T-helper 1 cell treated with Interleukin-12 subunit alpha and Interleukin-12 subunit beta and Interleukin-4 antibody, amounts not matched to agents 30 μg/mL and 1 μg/mL, for 36 hours (primary cell): ENCODE data around the gene ZMIZ1.

ENCODE experiments used
- H3K27ac Mint-ChIP-seq: one replicate; pipeline ENCODE4 v1.8.0; 2021; ENCODE audit warnings: mild to moderate bottlenecking, mixed read lengths
- H3K27me3 Mint-ChIP-seq: one replicate; pipeline ENCODE4 v1.8.0; 2021; ENCODE audit warnings: low read depth, mixed read lengths
- H3K36me3 Mint-ChIP-seq: one replicate; pipeline ENCODE4 v1.8.0; 2021; ENCODE audit warnings: low read depth, mixed read lengths
- H3K4me1 Mint-ChIP-seq: one replicate; pipeline ENCODE4 v1.8.0; 2021; ENCODE audit warnings: low read depth, mixed read lengths
- H3K4me3 Mint-ChIP-seq: one replicate; pipeline ENCODE4 v1.8.0; 2021; ENCODE audit warnings: mild to moderate bottlenecking, moderate library complexity, mixed read lengths
- H3K9me3 Mint-ChIP-seq: one replicate; pipeline ENCODE4 v1.8.0; 2021; ENCODE audit warnings: mixed read lengths

ZMIZ1 gene

DNA sequence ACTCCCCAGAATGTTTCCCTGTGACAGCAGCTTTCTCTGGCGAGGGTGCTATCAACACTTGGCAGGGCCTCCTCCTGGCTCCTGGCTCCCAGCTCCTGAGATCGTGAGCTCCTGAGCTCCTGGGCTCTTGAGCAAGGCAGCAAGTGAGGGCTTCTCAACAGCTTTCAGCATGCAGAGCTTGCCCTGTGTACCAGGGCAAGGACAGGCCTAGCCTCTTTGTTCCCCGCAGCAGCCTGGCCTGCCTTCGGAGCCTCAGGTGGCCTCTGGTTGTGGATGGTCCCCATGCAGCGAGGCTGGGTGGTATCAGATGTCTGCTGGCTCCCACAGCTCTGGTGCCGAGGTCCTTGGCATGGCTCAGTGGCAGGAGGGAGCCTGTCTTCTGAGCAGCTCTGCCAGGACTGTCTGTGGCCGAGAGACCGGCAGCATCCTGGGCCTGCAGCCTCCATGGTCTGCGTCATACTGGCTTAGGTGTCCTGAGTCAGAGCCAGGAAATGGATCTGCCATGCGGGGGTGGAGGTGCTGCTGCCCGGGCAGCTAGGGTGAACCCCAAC lies 44.2 kb downstream of the ZMIZ1 start:
- Mint-ChIP-seq H3K27me3 (no peaks in the 10 kb centered on the region), H3K4me1 (peaks cover 18% of the 10 kb centered on the region), H3K4me3 (no peak overlapping the region), H3K36me3 (no peaks in the 10 kb centered on the region), H3K9me3 (no peaks in the 10 kb centered on the region), H3K27ac (no peak overlapping the region)

DNA sequence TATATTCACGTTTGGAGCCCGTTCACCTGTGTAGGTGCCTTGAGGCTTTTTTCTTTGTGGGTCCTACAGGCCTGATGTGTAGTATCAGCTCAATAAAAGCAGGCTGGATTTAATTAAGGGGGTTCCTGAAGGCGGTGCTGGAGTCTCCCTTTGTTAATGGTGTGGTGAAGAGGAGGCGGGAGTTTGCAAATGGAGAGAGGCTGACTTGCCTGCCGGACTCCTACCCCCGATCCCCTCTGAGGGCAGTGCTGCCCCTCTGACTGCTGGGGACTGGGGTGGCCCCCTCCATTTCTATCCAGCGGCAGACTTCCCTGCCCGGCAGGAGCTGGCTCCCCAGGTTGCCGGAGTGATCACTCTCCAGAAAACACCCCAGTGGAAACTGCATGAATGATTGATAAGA lies 45.1 kb downstream of the ZMIZ1 start:
- no peak overlapping the region for H3K4me3 Mint-ChIP-seq
- H3K9me3 Mint-ChIP-seq = no peaks in the 10 kb centered on the region
- H3K27me3 Mint-ChIP-seq = no peaks in the 10 kb centered on the region
- peaks cover 18% of the 10 kb centered on the region for H3K4me1 Mint-ChIP-seq
- no peaks in the 10 kb centered on the region for H3K36me3 Mint-ChIP-seq
- no peak overlapping the region for H3K27ac Mint-ChIP-seq

DNA sequence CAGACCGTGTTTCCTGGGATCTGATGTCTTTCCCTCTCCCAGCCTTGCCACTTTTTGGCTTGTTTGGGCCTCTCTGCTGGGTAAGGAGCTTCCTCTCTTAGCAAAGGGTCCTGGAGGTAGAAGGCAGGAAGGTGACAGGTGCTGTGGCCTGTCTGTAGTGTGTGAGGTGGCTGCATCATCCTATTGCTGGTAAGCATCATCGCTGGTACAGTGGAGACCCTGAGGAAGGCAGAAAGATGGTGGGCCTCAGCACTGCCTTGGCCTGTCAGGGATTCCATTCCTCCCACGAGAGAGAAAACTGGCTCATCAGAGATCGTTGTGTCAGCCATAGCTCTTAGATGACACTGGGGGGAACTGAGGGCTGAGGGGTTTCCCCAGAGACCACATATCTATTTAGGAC lies 46.5 kb downstream of the ZMIZ1 start:
- Mint-ChIP-seq H3K27me3 (no peaks in the 10 kb centered on the region), H3K9me3 (no peaks in the 10 kb centered on the region), H3K27ac (no peak overlapping the region), H3K4me3 (no peak overlapping the region), H3K36me3 (no peaks in the 10 kb centered on the region), H3K4me1 (peaks cover 18% of the 10 kb centered on the region)

DNA sequence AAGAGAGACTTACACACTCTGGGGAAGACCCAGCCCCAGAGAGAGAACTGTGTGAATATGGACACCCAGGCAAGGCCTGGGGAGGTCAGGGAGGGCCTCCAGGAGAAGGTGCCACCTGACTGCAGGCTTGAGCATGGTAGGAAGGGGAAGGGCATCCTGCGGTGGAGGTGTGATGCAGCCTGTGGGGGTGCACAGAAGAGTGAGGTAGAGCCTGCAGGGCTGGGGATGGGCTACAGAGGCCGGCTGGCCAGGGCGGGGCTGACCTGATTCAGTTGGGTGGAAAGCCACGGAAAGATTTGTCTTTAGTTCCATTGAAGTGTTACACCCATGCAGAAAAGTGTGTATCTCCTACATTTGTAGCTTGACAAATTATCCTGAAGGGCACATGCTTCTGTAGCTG lies 47.6 kb downstream of the ZMIZ1 start:
- H3K27ac Mint-ChIP-seq = no peak overlapping the region
- H3K9me3 Mint-ChIP-seq = no peaks in the 10 kb centered on the region
- H3K27me3 Mint-ChIP-seq = no peaks in the 10 kb centered on the region
- peak overlapping the region; percentile 28 for H3K4me3 Mint-ChIP-seq
- no peaks in the 10 kb centered on the region for H3K36me3 Mint-ChIP-seq
- H3K4me1 Mint-ChIP-seq = peaks cover 18% of the 10 kb centered on the region

DNA sequence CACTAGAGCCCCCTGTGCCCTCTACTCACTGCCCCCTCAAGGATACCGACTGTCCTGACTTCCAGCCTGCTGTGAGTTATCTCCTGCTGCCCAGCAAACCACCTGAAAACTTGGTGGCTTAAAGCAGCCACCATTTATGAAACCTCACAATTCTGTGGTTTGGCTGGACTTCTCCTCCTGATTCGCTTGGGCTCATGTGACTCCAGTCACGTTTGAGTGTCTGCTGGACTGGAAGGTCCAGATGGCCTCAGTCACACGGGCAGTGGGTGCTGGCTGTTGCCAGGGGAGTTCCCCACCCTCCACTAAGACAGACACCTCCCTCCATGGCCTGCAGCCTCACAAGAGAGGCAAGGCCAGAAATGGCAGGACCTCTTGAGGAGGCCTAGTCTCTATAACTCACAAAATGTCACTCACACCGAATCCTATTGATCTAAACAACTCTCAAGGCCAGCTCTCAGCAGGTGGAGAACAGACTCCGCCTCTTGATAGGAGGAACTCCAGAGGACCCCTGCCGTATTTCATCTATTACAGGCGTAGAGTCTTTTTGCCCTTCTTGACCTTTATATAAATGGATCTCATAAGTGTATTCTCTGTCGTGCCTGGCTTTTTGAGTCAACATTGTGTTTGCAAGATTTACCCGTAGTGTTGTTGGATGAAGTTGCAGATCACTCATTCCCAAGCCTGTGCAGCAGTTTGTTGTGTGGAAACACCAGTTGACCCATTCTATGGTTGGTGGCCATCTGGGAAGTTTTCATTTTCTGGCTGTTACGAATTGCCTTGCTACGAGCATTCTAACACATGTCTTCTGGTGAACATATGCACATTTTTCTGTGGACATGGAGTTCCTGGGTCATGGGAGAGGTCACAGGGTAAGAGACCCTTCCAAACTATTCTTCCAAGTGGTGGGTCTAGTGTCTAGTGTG lies 48.3 kb downstream of the ZMIZ1 start:
- no peak overlapping the region for H3K4me3 Mint-ChIP-seq
- no peaks in the 10 kb centered on the region for H3K27me3 Mint-ChIP-seq
- H3K27ac Mint-ChIP-seq = no peak overlapping the region
- H3K36me3 Mint-ChIP-seq = no peaks in the 10 kb centered on the region
- no peaks in the 10 kb centered on the region for H3K9me3 Mint-ChIP-seq
- peaks cover 18% of the 10 kb centered on the region for H3K4me1 Mint-ChIP-seq

DNA sequence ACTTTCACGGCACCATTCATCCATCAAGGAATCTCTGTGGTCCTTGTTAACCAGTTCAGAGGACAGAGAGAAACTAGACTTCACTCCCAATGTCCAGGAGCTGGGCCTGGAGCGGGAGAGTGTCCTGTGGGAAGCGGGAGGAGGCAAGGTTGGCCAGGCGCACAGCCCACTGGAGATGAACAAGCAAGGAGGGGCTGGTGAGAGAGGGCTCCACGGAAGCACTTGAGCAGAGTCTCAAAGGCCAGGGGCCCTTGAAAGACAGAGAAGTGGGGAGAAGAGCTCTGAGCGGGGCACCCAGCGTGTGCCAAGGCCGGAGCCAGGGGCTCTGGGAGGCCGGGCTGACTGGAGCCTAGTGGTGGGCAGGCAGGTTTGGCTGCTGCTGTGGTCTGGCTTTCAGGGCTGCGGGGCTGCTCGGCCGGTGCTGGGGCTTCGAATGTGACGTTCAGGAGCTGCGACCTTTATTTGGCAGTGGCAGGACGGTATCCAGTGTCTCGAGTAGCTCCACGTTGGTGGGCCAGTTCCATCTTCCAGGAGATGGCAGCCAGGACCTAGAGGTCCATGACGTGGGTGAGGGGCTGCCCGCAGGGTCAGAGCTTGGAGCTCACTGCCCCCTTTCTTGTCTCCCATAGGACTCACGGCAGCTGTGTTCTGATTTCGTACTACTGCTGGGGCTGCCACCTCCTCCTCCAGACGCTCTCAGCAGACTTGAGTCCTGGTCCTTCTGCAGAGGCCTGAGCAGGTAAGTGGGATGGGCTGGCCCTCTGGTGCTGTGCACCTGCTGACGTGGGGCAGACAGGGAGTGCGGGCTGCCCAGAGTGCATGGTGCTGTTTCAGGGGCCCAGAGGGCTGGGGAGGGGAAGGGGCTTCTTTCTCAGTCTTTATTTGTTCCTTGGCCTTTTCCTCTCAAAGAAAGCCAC lies 49.8 kb downstream of the ZMIZ1 start:
- Mint-ChIP-seq H3K36me3 (no peaks in the 10 kb centered on the region), H3K27me3 (no peaks in the 10 kb centered on the region), H3K27ac (no peak overlapping the region), H3K9me3 (no peaks in the 10 kb centered on the region), H3K4me1 (peaks cover 18% of the 10 kb centered on the region), H3K4me3 (no peak overlapping the region)

DNA sequence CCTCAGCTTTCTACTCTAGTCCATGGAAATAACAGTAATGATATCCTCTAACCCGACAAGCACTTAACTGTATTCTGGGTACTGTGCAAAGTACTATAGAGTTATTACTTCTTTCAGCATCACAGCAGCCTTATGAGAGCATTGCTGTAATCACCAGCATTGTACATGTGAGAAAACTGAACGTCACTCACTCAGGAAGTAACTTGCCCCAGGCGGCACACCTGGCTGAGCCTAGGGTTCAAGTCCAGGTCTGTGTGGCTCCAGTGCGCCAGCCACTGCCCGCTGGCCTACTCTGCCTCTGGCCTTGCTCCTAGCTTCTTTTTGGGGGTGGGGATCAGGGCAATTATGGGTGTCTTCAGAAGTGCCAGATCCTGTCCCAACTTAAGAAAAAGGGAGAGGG lies 50.5 kb downstream of the ZMIZ1 start:
- no peak overlapping the region for H3K4me3 Mint-ChIP-seq
- no peaks in the 10 kb centered on the region for H3K27me3 Mint-ChIP-seq
- H3K36me3 Mint-ChIP-seq = no peaks in the 10 kb centered on the region
- peaks cover 16% of the 10 kb centered on the region for H3K4me1 Mint-ChIP-seq
- no peak overlapping the region for H3K27ac Mint-ChIP-seq
- H3K9me3 Mint-ChIP-seq = no peaks in the 10 kb centered on the region

DNA sequence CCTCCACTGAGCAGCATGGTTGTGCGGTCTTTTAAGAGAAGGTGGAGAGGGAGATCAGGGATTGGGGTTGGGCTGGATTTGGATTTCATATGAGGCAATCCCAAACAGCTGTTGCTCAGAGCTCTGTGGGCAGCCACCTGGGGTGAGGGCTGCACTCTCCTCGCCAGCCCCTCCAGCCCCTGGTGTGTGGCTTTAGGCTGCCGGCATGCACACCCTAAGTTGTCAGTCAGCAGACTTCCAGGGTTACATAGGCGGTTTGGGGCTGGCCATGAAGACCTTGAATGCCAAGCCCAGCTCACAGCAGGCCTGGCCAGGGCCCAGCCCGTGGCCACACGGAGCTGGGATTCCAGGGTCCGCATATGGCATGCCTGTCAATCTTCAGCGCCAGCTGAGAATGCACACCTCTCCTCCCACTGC lies 54.8 kb downstream of the ZMIZ1 start:
- peaks cover 2% of the 10 kb centered on the region for H3K4me1 Mint-ChIP-seq
- no peaks in the 10 kb centered on the region for H3K36me3 Mint-ChIP-seq
- H3K27ac Mint-ChIP-seq = no peak overlapping the region
- no peaks in the 10 kb centered on the region for H3K27me3 Mint-ChIP-seq
- H3K4me3 Mint-ChIP-seq = no peak overlapping the region
- no peaks in the 10 kb centered on the region for H3K9me3 Mint-ChIP-seq

DNA sequence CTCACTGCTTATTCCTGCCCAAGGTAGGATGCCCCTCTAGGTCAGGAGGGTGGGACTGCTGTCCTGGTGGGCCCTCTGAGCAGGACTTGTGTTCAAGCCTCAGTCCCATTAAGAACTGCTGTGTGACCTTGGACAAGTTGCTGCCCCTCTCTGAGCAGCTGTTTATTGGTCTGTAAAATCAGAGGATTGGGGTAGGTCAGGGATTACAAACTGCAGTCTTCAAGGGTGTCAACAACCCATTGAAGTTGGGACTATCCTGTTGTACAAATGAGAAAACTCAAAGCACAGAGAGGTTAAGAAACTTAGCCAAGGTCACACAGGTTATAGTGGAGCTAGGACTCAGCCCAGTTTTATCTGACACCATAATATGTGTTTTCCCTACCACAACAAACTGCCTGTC lies 55.3 kb downstream of the ZMIZ1 start:
- Mint-ChIP-seq H3K27me3 (no peaks in the 10 kb centered on the region), H3K9me3 (no peaks in the 10 kb centered on the region), H3K27ac (no peak overlapping the region), H3K36me3 (no peaks in the 10 kb centered on the region), H3K4me3 (no peak overlapping the region), H3K4me1 (peaks cover 2% of the 10 kb centered on the region)

DNA sequence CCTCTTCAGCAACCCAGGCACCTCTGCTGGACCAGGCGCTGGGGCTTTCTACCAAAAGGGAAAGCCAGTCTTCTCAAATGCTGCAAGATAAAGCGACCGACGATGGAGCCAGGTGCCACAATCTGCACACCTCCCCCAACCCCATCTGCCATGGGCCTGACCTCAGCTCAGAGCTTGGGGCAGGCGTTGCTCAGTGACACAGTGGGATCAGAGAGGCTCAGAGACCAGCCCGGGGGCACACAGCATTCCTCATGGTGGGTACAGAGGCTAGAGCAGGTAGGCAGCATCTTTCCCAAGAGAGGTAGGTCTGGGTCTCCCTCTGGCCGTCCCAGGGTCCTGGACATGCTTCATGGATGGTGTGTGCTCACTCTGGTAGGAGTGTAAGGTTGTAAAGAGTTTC lies 56.3 kb downstream of the ZMIZ1 start:
- Mint-ChIP-seq H3K27ac (no peak overlapping the region), H3K4me1 (peaks cover 2% of the 10 kb centered on the region), H3K4me3 (no peak overlapping the region), H3K36me3 (no peaks in the 10 kb centered on the region), H3K27me3 (no peaks in the 10 kb centered on the region), H3K9me3 (no peaks in the 10 kb centered on the region)

DNA sequence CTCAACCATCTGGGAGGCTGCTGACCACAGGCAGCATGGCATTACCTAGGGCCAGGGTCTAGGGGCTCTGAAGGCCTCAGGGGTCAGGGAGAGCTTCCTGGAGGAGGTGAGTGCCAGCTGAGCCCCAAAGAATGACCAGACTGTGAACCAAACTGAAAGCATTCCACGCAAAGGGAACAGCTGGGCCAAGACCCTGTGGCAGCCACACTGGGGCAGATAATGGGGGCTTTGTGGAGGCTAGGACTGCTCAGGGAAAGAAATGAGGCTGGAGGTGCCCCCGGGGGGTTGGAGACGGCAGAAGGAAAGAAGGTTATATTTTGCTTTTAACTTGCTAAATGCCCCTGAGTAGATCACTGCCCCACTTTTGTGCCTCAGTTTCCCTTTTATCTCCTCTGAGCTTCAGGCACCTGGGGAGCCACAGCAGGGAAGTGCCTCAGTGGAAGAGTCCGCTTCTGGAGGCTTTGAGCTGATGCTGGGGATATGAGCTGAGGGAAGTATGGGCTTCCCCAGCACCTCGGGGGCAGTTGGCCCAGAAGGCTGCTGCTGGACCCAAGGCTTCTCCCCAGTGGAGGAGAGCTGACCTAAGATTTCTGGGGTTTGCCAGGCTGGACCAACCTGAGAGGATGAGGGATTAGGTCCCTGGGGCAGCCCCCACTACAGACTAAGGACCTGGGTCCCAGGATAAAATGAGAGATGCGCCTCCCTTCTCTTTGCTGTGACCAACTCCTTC lies 57.8 kb downstream of the ZMIZ1 start:
- H3K9me3 Mint-ChIP-seq = no peaks in the 10 kb centered on the region
- H3K4me1 Mint-ChIP-seq = peaks cover 2% of the 10 kb centered on the region
- no peak overlapping the region for H3K27ac Mint-ChIP-seq
- H3K27me3 Mint-ChIP-seq = no peaks in the 10 kb centered on the region
- H3K4me3 Mint-ChIP-seq = no peak overlapping the region
- no peaks in the 10 kb centered on the region for H3K36me3 Mint-ChIP-seq

DNA sequence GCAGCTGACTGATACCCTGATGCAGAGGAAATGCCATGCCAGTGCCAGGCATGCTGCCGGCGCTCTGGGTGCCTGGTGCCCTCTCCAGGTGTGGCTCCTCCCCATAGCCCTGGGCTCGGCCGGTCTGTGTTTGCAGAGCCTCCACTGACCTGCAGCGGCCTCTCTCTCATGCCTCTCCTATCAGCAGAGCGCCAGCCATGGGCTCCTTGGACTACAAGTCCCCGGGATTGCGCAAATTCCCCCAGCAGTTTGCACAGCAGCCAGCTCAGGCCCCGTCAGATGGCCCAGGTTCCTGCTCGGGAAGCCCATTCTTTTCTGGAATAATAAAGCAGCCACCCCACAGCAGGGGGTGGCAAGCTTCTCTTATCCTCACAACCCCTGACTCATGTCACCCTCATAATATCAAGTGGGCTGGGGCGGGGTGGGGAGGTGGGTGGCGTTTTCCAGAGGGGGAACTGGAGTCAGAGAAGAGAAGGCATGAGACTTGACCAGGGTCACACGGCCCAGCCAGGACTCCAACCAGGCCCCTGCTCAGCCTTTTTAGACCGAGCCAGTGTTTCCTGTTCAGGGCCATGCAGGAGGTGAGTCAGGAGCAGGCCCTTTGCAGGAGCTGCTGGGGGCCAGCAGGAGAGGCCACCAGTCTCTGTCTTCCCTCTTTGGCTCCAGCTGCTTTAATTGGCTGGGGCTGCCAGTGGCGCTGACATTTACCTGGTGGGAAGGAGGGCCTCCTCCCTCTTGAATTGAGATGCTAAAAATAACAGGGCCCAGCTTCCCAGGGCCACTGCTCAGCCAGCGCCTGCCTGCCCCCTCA lies 58.6 kb downstream of the ZMIZ1 start:
- H3K4me3 Mint-ChIP-seq = no peak overlapping the region
- H3K36me3 Mint-ChIP-seq = no peaks in the 10 kb centered on the region

DNA sequence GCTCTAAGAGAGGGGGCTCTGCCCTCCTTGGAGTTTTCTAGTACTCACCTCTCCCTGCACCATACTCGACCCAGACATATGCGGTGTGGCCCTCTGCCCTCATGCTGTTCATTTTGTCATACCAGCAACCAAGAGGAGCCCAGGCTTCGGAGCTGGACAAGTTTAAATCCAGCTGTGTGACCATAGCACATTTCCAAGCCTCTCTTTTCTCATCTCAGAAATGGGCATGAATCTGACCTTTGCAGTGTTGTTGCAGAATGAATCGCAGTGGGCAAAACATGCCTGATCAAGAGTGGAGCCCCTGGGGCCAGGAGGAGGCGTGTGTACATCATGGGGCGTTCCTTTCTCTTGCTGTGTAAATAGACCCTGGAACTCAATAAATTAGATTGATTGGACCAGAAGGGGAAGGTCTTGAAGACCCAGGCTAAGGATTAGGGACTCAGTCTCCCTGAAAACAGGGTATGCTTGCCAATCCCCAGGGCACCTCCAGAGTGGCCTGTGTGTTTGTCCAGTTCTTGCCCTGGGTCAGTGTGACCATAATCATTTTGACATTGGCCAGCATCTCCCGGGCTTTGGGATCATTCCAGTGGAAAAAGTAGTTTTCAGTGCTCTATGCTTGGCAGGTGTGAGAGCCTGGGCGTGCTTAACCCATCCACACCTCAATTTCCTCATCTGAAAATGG lies 59.6 kb downstream of the ZMIZ1 start:
- Mint-ChIP-seq H3K4me1 (peaks cover 2% of the 10 kb centered on the region), H3K27ac (no peak overlapping the region), H3K9me3 (no peaks in the 10 kb centered on the region), H3K36me3 (peaks cover 4% of the 10 kb centered on the region), H3K27me3 (no peaks in the 10 kb centered on the region), H3K4me3 (no peak overlapping the region)

More for the DNA sequence above, 58.6 kb downstream of the ZMIZ1 start:
- H3K9me3 Mint-ChIP-seq = no peaks in the 10 kb centered on the region
- H3K27ac Mint-ChIP-seq = no peak overlapping the region
- H3K27me3 Mint-ChIP-seq = no peaks in the 10 kb centered on the region
- peaks cover 2% of the 10 kb centered on the region for H3K4me1 Mint-ChIP-seq
